NCI-H2171 treated with DMSO at 0.1 percent for 48 hours (cell line): ENCODE data around the gene CKLF.
"Not testable (repeated sequence)": the region's sequence is repeated elsewhere in the genome, so short reads cannot be mapped to it uniquely, and the experiment has no call there.

Source experiments
- DNase-seq: peaks from one replicate; lab custom pipeline; 2025; lab: John Stamatoyannopoulos, UW

Gene CKLF

DNA sequence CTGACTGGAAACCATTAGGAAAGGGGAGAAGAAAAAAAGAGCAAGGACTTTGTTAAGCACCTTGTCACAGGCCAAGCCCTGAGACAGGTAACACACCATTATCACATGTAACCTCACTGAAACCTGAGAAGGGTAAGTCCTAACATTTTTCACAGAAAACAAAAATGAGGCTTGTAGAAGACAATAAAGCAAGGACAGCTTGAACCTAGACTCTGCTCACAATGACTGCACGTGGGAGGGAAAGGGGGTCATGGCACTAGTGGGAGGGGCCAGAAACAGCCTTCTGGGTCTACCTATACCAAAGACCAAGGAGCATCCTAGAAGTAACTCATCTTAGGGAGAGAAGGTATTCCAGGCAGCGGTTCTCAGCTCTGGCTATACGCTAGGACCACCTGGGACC is 10.0 kb upstream of the CKLF start:
- DNase-seq: no peak

DNA sequence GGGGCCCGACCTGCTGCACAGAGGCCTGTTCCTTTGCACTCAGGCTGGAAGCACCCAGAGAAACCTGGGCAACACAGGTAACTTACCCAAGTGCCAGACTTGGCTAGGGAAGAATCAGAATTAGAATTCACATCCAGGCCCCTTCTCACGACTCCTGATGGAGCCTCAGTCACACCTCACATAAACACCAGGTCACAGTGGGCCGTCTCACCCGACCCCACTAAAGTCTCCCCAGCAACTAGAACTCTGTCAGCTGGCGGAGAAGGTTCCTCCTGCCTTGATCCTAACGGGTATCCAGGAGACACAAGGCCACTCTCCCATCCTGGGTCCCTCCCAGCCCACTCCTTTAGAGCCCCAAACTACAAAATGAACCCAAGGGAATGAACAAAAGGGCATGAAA is 8.8 kb upstream of the CKLF start:
- DNase-seq: no peak

DNA sequence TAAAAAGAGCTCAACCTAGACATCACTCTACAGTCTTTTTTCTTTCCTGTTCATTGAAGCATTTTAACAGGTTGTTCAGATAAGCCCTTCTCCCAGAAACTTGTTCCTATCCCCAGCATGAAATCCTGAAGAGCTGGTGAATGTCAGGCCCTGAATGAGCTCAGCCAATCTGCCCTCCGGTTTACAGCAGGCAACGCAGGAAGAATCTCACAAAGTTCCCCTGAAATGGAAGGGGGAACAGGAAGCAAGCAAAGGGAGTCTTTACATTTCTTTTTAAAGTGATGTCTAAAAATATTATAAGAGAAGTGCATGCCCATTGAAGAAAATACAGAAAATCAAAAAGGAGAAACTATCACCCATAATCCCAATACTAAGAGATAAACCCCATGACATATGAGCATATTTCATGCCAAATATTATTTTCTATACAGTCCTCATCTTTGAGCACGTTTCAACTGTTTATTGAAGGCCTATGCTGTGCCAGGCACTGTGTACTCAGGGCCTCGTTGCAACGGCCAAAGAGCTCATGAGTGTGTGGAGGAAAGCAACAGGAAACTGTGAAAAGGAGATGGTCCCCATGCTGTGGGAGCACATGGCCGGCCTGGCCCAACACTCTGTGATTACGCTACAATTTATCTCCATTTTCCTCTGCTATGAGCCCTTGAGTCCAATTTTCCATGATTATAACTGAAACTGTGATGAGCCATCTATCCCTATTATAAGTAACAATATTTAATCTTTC is 8.2 kb upstream of the CKLF start:
- no peak for DNase-seq

DNA sequence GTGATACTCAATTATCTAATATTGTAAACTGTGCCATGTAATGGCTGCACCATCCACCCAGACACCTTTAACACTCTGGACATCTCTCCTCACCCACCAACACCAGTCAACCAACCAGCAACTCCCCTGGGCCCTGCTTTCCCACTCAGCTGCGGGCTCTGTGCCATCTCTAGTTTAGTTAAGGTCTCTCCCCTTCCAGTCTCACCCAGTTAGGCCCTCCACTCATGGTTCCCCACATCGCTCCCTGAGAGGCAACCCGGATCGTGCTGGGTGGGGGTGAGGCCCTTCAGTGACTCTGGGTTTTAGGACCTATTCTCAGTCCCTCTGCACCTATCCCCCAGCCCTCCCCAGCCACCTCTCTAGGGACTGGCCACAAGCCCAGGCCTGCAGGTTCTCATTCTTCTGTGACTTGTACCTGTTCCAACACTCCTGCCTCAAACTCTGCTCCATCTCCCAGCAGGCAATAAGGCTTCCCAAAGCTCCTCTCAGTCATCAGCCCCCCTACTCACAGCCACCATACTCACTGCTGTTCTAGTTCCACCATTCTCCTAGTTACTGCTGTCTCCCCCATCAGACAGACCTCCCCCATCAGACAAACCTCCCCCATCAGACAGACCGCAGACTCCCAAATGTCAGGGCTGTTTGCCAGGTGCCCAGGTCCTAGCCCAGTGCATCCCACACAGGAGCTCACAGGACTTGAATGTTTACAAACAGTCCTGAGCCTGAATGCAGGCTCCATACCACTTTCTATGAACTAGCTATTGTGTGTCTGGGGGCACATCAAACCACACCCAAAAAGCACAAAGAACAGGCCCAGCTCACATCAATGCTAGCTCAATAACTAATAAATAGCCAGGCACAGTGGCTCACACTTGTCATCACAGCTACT is 5.0 kb upstream of the CKLF start:
- DNase-seq: peak; percentile 17

DNA sequence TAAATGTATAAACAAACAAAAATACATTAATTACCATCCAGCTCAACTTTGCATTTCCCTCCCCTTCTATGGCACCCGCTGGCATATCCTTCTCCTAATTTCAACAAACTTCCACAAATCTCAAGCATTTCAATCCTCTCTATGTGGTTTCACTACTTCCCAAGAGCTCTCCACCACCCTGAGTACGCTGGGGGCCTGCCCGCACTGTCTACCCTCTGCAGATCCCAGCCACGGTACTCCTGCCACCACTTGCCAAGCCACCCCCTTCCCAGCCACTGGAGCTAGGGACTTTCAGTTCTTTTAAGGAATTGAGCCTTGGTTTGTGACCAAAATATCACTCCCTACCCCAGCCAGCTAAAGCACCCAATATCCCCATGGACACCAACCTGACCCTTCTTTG is 4.3 kb upstream of the CKLF start:
- no peak for DNase-seq

DNA sequence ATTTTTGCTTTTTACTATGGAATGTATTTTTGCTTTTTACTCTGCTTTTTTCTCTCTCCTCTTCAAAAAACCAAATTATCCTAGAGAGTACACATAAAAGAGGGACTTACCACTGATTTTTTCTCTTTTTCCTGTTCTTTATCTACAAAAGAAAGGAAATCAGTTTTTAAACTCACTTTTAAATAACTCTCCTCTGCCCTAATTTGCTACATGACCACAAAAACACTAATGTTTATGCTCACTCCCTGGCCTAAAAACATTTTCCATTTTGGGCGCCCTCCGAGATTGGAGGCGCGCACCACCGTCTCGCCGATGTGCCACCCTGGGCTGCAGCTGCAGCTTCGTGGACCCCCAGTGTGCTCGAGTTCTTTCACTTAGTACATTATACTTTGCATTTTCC is 3.5 kb upstream of the CKLF start:
- DNase-seq: no peak

DNA sequence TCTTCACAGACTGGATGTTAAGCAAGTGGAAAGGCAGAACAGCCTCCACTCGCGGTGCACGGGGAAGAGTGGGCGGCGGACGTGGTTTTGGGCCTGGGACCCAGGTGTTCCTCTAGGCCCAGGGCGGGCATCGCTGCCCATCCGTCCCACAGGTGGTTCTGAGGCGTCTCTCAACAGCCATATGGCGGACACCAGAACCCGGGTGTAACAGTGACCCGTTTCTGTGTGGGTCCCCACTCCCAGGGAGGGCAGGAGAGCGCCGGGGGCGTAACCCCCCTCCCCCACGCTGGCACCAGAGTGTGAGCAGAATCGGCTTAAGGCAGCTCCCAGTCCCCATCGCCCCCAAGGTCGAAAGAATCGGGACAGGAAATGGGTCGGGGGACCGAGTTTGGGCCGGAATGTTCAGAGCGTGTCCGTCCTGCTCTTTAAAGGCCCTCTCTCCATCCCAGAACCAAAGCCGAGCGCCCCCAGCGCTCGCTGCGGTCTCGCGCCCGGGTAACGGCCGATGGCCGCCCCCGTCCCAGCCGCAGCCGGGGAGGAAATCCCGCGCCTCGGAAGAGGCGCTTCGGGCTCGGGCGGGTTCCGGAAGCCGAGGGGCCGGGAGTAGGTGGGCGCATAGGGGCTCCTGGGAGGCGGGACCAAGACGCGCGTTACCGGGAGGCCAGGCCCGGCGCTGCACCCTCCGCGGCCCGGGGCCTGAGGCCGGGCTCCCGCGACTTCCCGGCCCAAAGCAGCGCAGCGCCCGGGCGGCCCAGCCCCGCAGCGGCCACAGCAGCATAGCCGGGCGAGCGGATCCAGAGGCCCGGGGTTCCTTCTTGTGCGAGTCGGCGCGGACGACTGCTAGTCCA is 2.9 kb upstream of the CKLF start, which contains the start of gene TK2:
Gene TK2 (minus strand): TSS at position 839 of the 848 bp plus-strand sequence. CDS start 61 bp downstream, at position 778.
- peak; percentile 59 for DNase-seq

DNA sequence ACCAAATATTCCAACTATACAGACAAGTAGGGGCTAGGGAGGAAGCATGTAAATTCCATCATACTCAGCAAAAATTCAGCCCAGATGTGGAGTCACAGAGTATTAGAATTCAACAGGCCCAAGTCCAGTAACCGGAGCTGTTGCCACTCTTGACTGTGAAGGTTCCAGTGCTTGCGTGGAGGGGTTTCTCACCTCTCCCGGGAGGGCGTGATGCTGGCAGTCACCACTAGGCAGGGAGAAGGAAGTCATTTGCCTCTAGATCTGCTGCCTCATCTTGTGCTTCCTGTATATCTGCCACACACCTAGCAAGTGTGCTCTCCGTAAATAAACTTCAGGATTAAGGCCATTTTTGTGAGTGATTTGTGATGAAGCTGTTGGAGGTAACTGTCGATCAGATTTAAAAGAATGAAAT is 1.0 kb upstream of the CKLF start:
- DNase-seq: peak; percentile 45

DNA sequence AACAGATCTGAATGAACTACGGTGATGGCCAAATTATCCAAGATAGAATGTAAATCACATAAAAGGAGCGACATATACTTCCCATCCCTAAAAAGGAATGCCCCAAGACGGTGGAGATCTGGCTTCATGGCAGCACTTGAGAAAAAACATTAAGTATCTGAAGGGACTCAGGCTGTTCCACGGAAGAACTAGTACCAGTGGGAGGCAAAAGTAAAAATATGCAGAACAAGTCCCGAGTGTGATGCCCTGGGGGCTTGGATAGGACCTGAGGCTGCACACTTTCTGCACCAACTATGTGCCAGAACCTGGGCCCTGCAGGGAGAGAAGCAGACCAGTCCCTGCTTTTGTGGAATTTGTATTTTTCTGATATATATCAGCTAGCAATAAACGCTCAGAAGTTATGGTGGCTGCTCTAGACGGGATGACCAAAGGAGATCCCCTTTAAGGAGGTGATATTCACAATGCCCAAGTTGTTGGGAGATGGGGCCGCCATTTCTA is 539 bp upstream of the CKLF start:
- DNase-seq: no peak

DNA sequence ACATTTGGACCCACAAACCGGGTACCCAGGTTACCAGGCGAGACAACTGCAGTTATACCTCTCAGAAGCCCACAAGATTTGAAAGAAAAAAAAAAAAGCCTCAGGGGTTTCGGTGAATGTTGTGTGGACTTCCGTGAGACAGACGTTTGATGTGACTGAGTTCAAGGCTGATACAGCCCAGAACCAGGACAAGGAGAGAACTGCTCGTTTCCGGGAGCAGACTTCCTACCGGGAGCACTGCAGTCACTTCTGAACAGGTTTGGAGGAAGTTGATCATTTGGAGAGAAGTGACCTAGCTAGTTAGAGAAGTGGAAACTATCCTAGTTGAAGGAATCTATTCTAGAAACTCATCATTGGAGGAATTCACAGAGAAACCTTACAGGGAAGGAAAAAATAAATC is 847 bp downstream of the CKLF start:
- no peak for DNase-seq

DNA sequence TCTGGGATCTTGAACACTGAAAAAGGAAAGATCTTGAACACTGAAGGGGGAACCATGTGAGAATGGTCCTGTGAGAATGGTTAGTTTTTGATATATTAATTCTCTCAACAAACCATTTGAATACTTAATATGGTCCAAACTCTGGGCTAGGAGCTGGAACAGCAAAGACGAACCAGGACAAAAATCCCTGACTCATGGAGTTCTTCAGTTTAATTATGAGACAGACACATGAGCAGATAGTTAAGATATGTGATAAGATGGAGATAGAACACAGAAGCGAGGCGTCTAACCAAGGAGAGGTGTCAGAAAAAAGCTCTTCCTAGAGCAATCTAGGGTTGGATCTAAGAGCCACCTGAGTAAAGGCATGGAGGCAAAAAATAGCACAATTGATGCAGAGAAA is 1.6 kb downstream of the CKLF start:
- no peak for DNase-seq

DNA sequence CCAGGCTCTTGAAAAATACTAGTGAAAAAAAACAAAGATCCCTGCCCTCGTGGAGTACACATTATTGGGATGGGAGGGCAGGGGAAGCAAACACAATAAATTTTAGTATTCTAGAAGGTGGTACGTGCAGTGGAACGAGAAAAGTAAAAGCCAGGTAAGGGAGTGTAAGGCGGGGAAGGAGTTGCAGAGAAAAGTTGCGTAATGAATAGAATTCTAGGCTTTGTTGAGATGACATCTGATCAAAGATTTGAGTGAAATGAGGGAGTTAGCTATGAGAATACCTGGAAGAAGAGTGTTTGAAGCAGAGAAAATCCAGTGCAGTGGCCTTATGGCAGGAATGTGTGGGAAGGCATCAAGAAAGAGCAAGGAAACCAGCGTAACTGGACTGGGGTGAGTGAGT is 2.1 kb downstream of the CKLF start:
- DNase-seq: no peak

DNA sequence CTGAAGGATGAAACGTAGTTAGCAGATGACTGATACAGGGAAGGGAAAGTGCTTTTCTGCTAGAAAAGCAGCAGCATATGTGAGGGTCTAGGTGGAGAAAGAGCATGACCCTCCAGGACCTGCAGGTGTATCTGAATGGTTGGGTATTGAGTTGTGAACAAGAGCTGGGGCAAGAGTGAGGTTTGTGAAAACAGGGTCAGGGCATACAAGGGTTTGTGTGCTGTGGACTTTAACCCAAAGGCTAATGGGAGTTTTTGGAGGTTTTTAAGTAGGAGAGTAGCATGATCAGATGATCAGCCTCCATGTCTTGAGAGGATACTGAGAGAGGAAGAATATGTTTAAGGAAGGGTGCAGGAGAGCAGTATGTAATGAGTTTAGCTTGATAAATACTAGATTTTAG is 7.7 kb downstream of the CKLF start:
- no peak for DNase-seq

DNA sequence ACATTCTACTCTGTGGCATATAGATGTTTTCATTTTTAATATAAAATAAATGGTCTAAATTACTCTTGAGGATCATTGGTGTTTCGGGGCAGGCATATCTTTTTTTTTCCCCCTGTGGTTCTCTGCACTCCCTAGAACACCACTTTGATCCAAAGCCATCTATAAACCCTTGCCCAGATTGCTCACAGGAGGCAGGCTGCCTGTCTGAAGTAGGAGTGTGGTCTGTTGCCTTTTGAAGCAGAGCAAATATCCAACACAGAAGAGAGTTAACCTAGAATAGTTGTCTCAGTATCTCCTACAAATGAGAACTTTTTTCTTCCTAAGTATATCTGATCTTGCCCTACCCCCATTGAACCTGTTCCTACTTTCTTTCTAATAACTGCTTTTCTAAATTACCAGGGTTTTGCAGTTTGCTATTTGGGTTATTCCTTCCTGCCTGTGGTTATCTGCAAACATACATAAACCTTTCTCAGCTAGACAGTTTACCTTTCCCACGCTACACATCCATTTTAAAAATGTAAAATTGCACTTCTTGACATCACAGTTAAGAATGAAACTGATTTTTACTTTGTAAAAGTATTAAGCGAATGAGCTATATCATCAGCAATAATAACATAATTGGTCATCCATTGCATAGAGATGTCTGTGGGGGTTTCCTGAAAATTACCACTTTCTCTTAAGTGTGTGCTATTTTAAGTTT is 9.2 kb downstream of the CKLF start:
- no peak for DNase-seq

DNA sequence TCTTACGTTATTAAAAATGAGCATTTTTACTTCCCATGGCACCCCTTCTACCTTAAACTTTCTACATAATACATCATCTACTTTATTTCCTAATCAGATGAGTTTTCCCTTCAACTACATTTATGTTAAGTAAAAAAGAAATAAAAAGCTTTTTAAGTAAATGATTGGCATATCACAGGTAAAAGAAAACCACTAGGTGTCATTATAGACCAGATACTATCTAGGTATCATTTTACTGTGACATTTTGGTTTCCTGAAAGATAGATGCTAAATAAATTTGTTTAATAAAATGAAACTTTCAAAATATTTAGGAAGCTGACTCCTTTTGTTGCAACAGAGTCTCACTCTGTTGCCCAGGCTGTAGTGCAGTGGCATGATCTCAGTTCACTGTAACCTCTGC is 10.0 kb downstream of the CKLF start:
- peak; percentile 4 for DNase-seq

DNA sequence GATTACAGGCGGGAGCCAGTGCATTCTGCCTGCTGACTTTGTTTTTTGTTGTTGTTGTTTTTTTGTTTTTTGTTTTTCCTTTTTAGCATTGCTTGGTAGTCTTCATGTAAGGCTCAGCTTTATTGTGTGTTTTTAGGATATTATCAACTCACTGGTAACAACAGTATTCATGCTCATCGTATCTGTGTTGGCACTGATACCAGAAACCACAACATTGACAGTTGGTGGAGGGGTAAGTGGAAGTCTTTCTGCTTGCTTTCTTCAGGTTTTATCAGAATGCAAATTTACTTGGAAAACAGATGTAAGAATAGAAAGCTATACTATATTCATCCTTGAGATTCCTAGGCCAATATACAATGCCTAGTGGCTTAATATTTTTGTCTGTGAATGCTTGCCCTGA is 10.6 kb downstream of the CKLF start:
- DNase-seq: no peak

DNA sequence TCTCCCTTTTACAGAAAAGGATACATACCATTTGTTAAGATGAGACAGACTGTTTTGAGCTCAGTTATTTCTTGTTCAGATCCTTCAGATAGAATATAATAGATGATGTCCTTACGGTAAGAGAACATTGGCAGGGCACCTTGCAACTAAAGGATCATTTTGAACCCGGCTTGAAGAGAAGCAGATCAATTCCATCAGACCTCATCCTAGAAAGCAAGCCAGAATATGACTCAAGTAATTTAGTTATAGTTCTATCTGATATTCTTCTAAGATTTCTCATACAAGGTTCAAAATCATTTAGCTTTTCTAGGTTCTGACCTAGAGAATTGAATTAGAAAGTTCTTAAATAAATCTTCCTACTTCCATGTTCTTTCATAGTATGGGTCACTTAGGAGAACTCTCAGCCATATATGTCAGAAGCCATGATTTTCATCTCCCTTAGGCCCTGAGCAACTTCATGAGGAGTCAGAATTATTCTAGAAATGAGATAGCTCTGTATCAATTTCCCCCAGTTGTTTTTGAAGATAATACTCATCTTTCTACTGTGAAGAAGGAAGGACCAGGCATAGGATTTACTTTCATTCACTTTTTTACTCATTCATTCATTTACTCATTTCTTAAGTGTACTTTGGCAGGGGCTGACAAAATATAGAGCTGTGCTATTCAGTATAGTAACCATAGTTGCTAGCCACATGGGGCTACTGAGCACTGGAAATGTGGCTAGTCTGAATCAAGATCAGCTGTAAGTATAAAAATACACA is 11.4 kb downstream of the CKLF start:
- DNase-seq: no peak

DNA sequence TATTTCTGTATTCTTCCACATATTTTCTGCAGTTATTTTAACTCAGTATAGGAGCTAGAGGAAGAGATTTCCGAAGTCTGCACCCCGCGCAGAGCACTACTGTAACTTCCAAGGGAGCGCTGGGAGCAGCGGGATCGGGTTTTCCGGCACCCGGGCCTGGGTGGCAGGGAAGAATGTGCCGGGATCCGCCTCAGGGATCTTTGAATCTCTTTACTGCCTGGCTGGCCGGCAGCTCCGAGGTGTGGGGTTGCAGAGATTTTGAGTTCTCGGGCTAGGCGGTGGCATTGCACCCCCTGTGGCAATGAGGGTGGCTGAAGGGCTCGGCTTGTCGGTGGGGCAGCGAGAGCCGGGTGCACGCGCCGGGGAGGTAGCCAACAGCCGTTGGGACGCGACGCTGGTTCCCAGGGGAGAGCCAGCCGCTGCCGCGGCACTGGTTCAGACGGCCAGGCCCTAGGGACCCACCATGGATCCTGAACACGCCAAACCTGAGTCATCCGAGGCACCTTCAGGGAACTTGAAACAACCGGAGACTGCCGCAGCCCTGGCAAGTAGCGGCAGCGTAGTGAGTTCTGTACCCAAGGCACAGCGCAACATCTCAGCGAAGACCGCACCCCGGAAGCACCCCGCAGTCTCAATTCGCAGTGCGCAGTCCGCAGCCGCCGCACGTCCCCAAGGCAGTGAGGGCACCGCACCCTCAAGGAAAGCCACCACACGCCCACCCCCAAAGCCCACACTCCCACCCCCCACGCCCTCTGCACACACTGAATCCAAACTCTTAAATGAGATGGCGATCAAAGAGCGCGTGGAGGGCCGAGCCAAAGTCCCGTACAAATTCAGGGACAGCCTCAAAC is 13.9 kb downstream of the CKLF start, which contains the start of gene CMTM1:
Gene CMTM1 (plus strand): TSS at position 389 of the 851 bp plus-strand sequence. CDS start 75 bp downstream, at position 464.
- DNase-seq: no peak

DNA sequence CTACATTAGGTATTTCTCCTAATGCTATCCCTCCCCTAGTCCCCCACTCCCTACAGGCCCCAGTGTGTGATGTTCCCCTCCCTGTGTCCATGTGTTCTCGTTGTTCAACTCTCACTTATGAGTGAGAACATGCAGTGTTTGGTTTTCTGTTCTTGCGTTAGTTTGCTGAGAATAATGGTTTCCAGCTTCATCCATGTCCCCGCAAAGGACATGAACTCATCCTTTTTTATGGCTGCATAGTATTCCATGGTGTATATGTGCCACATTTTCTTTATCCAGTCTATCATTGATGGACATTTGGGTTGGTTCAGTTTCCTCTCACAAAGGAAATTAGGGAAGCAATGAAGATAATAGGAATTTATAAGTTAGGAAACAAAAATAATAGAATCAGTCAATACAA is 14.9 kb downstream of the CKLF start:
- not testable (repeated sequence) for DNase-seq

DNA sequence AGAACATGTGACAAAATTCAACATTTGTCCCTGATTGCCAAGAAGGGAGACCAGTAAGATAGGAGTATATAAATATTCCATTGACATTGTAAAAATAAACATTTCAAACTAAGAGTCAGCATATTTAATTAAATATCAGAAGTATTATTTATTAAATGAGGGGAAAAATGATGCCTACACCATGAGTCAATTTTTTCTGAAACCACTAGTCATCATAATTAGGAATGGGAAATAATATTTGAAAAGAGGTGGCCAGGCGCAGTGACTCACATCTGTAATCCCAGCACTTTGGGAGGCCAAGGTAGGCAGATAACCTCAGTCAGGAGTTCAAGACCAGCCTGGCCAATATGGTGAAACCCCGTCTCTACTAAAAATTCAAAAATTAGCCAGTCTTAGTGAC is 16.0 kb downstream of the CKLF start:
- DNase-seq: no peak
